ENCODE measurements around the gene MYPOP.
A peak's percentile ranks its signal among the peaks of the same experiment; 100 is the strongest.

The MYPOP gene, protein sequence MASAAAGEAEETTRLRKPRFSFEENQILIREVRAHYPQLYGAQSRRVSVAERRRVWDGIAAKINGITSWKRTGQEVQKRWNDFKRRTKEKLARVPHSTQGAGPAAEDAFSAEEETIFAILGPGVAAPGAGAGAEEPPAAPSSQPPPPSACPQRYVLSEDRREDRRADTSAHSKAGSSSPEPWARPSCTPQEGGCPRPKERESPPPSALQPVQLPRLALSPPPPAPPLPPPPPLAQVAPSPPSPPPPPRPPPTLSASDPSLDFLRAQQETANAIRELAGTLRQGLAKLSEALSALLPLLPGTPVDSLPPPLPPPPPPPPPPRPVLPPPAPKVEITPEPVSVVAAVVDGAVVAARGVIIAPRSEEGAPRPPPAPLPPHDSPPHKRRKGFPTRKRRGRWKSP

DNA sequence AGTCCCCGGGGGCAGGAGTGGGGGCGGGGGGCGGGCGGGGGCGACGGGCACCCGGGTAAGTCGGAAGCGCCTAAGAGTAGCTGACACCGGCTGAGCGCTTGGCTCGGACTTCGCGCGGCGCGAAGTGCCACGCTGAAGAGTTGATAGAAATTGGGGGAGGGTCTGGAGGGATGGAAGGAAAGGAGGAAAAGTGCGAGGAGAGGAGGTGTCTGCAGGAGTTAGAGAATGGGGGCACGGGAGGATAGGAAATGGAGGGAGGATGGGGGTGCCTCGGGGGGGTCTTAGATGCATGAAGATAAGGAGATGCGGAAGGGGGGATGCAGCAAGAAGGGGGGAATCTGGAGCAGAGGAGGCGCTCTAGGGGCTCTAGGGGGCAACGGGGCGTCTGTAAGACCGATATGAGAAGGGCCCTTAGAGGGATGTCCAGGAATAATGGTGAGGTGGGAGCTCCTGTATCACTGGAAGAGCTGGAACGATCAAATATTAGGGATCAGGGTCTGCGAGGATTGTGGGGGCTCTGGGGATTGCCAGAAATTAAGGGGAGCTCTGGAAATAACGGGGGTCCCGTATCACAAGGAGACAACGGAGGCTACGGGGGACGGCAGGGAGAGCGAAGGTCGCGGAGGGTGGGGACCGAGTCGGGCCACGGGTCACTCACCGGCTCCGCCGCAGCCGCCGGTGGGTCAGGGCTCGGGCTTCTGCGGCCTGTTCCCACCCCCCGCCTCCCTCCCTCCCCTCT, at the start of gene MYPOP:
Gene MYPOP (minus strand): TSS at position 702 of the 739 bp plus-strand sequence. CDS start 840 bp downstream, outside the sequence.
- DNase-seq, result no peak

DNA sequence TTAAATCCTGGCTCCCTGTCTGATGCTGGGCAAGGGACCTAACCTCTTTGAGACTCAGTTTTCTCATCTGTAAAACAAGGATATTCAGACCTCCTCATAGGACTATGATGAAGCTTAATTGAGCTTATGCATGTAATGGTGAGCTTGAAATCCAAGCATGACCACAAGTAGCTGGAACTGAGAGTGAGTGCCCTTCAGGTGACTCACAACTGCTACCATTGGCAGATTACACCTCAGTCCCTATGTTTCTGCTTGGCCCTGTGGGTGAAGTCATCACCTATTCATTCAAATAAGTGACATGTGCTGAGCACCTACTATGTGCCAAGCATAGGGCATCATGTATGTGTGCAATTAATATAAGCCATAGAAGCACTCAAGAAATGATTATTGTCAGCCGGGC, 45.5 kb upstream of the MYPOP start:
- DNase-seq, result no peak

DNA sequence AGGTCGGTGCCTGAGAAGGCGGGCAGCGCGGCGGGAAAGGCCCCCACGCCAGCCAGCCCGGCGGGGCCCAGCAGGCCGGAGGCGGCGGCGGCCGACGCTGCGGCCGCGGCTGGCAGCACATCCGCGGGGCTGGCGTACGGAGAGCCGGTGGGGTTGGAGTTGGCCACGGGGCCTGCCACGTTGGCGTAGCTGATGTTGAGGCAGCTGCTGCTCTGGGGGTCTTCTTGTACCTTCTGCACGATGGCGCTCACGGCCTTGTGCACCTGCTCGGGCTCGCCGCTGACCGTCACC, 38.0 kb upstream of the MYPOP start:
- no peak for DNase-seq

DNA sequence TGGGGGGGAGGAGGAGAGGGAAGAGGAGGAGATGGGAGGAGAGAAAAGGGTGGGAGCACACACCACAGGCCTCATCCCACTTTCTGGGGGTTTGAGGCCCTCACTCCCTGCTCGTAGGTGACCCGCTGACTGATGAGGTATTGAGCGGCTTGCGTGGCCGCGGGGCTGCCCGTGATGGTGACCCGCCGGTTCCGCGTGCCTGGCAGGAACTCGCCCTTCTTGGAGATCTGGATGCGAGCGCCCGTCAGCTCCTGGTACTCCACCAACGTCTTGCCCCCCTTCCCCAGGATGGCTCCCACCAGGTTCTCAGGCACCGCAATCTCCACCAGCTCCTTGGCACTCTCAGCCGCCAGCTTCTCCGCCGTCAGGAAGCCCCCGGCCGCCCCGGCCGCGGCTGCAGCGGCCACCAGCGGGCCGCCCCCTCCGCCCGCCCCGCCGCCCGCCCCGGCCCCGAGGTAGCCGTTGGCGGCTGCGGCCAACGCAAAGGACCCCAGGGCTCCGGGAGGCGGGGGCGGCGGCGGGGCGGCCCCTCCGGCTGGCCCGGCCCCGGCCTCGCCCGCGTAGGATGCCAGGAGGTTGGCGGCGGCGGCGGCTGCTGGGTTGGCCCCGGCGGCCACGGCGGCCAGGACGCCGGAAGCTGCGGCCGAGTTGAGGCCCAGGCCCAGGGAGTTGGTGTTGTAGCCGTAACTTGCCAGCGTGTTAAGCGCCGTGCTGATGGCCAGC, 37.5 kb upstream of the MYPOP start:
- no peak for DNase-seq

DNA sequence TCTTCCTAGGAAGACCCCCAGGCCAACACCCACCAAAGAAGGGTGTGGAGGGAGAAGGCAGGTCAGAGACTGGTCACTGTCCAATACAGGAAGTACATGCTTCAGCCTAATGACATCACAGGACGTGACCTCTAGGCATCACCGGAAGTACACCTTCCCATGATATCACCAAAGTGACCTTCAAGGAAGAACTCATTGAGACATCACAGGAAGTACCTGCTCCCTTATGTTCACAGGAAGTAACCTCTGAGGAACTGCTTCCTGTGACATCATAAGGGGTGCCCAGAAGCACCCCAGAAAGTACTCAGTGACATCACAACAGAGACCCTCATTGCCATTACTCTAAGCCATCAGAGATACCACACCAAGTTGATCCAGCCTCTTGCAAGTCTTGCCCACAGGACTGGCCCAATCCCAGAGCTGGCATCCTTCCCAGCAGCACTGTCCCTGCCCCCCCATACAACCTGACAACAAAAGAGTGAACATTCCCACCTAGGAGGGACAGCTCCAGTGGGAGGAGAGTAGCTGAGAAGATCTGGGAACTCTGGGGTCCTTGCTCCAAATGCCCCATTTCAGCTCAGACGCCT, 36.4 kb upstream of the MYPOP start:
- no peak for DNase-seq

DNA sequence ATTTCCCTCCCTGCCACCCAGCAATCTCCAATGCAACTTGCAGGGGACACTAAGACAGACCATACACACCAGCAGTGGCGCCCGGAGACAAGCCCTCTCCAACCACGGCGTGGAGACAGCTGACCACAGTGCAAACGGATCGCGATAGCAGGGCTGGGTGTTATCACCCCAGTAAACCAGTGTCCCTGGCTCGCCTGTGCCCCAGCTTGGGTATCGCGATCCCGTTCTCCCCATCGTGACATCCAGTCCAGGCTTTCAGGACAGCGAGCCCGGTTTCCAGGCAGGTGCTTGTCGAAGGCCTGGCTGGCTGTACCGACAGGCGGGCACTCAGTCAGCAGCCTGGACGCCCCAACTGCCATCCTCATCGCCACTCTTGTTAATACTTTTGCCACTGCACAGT, 32.9 kb upstream of the MYPOP start:
- no peak for DNase-seq

DNA sequence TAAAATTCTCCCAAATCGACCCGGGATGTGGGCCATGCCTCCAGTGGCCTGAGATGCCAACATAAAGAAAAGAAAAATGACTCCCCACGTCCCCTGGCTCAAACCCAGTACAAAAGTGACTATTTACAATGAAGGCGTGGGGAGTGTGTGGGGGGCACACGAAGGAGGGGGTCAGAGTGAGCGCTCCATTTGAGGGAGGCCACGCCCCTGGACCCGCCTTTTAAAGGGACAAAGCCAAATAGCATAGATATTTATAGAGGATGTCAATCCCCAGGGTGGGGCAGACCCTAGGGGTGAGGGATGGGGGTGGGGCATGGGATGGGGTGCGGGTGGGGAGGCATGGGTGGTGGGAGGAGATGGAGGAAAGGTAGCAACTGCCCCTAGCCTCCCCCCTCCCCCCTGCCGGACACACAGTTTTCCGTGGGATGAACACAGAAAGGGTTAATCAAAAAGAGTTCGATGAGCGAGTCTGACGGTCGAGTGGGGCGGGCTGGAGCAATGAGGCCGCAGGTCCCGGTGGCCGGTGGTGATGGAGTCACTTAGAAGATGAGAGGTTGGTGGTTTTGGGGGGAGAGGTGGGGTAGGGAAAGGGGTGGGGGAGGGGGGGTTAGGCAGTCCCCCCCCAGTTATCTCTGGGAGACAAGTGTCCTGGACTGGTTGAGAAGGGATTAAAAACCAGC, 32.3 kb upstream of the MYPOP start:
- no peak for DNase-seq

DNA sequence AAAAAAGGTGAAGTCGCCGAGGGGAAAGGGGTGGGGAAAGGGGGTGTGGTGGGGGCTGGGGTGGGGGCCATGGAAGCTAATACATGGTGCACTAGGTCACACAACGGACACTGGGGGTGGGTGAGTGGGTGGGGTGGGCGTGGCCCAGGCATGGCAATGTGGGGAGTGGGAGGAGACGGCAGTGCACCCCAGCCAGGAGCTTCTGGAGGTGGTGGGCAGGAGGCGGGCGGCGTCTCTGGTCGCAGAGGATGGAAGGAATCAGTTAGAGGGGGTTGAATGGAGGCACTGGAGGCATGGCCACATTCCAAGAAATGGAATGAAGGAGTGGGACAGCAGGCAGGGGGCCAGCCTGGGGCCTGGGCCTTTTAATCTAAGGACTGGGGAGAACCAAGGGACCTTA, 31.3 kb upstream of the MYPOP start:
- DNase-seq, result no peak

DNA sequence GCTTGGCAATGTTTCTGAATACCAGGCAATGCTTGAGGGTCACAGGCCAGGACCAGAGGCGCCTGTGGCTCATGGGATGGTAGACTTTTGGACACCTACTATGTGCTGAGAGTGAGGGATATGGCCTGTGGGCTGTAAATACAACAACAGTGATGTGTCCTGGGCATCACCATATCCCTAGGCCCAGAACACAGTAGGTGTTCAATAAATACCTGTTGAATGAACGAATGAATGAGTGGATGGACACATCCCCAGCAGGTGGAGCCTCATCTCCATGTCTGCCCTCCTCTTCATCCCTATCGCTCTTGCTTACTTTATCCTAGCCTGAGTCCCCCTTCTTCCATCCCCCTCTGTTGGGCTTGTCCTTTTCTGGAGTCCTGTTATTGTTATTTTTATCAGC, 28.6 kb upstream of the MYPOP start:
- DNase-seq, result no peak

DNA sequence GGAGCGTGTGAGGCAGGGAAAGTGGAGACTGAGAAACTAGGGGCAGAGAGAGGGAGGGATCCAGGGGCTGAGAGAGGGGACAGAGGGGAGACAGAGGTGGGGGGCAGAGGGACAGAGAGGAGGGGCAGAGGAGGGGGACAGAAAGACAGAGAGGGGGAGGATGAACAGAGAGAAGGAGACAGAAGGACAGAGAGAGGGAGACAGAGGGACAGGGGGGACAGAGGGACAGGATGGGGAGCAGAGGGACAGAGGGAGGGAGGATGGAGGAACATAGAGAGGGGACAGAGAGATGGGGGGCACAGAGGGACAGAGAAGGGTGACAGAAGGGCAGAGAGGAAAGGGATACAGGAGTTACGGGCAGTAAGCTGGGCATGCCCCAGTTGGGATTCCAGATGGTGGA, 26.8 kb upstream of the MYPOP start:
- DNase-seq, result no peak

DNA sequence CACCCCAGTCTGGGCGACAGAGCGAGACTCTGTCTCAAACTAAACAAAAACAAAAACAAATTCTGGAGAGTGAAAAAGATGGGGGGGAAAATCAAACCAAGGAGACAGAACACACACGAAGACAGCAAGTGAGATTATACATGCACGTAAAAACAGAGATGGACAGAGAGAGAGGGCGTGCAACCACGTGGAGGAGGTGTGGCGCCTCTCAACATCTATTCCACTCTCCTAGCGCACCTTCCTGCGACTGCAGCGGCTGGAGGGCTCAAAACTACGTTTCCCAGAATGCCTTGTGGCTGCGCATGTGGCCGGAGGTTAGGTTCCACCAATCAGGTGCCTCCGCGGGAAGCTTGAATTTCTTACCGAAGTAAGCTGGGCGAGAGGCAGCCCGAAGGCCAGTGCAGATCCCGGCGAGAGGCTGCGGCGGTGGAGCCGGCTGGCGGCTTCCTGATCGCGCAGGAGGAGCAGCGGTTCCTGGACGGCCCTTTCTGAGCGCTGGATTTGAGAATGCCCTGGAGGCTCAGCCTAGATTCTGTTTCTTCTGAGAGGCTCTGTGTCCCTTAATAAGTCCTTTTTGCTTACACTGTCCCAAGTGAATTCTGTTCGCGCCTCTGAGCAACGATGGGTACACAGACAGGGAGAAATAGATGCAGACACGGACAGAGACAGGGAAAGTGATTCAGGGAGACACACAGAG, 25.3 kb upstream of the MYPOP start:
- peak; percentile 89 for DNase-seq

DNA sequence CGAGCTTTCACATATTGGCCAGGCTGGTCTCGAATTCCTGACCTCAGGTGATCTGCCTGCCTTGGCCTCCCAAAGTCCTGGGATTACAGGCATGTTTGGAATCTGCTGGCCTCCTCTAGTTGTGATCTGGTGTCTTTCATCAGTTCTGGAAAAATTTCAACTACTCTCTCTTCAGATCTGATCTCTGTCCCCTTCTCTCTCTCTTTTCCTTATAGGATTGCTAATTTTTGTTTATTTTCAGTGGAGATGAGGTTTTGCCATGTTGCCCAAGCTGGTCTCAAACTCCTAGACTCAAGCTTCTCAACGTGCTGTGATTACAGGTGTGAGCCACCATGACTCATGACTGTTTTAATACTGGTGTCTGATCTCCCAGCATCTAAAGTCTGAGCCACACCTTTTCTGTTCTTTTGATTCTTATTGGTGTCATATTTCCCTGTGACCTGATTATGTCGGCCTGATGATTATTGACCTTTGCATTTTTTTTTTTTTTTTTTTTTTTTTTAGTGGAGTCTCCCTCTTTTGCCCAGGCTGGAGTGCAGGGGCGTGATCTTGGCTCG, 22.6 kb upstream of the MYPOP start:
- DNase-seq, result no peak

DNA sequence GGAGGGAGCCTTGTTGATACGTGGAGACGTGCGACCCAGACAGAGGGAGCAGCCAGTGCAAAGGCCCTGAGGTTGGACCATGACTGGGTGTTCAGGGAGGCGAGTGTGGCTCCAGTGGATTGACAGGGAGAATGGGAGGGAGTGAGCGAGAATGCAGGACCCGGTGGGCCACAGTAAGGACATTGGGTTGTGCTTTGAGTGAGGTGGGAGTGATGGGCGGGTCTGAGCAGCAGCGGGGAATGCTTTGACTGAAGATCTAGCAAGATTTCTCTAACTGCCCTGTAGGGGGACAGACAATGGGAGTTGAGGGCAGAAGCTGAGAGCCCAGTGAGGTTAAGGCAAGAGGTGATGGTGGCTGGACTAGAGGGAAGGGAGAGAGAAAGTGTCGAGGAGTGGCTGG, 19.9 kb upstream of the MYPOP start:
- no peak for DNase-seq

DNA sequence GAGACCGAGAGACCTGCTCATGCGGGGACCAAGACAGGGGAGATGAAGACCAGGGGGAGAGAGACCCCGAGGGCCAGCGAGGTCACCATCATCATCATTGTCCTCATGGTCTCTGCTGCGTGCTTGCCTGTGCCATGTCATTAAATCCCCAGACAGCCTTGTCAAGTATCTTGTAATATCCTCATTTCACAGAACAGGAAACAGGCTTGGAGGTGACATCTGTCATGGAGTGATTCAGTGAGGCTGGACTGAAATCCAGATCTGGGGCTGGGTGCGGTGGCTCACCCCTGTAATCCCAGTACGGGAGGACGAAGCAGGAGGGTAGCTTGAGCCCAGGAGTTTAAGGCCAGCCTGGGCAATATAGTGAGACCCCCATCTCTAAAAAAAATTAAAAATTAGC, 18.0 kb upstream of the MYPOP start:
- DNase-seq, result no peak

DNA sequence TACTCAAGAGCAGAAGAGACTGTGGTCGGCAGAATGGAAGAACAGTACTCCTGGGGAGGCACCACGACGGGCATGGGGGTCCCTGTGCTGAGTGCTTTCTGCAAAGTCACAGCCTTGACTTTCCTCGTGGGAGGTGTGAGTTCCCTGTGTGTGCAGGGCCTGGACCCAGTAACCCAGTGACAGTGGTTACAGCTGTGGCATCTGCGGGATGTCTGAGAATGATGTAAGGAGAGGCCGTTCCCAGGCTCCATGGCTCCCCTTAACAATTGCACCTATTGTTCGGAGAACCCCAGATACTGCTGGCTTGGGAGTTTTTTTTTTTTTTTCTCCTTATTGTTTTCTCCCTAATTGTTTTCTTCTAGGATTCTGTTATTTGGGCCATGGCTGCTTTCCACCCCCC, 17.3 kb upstream of the MYPOP start:
- DNase-seq, result no peak

DNA sequence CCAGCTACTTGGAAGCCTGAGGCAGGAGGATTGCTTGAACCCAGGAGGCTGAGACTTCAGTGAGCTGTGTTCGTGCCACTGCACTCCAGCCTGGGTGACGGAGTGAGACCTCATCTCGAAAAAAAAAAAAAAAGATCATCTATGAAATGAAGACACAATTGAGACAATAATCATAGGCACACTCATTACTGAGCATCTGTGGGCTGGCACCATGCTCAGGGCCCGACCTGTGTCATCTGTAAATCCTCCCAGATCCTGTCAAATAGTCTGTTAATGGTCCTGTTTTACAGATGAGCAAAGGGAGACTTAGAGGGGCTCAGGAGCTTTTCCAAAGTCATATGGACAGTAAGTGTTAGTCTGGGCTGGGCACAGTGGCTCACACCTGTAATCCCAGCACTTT, 16.3 kb upstream of the MYPOP start:
- DNase-seq, result no peak

DNA sequence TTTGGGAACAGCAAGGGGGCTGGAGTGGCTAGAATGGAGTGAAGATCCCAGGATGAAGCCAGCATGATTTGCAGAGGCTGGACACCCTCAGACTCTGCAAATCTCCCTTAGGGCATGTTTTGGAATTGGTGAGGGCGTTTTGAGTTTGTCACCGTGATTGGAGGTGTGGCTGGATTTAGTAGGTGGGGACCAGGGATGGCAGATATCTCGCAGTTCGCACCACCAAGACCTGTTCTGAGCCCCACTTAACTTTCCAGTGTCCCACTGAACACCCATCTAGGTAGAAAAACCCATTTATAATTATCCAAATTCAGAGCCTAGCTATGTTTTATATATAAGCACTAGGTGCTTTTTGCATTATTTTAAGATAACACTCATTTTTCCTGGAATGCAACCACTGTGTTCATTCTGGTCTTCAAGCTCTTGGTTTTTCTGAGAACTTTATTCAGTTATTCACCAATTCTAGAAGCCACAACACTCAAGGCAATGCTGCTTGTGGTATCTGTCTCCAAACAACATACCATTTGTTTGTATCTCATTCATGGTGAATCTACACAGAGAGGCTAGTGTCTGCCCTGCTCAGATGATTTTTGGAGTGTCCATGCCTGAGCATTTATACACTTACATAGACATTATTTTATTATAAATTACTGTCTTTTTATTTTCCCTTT, 15.1 kb upstream of the MYPOP start:
- DNase-seq, result no peak

DNA sequence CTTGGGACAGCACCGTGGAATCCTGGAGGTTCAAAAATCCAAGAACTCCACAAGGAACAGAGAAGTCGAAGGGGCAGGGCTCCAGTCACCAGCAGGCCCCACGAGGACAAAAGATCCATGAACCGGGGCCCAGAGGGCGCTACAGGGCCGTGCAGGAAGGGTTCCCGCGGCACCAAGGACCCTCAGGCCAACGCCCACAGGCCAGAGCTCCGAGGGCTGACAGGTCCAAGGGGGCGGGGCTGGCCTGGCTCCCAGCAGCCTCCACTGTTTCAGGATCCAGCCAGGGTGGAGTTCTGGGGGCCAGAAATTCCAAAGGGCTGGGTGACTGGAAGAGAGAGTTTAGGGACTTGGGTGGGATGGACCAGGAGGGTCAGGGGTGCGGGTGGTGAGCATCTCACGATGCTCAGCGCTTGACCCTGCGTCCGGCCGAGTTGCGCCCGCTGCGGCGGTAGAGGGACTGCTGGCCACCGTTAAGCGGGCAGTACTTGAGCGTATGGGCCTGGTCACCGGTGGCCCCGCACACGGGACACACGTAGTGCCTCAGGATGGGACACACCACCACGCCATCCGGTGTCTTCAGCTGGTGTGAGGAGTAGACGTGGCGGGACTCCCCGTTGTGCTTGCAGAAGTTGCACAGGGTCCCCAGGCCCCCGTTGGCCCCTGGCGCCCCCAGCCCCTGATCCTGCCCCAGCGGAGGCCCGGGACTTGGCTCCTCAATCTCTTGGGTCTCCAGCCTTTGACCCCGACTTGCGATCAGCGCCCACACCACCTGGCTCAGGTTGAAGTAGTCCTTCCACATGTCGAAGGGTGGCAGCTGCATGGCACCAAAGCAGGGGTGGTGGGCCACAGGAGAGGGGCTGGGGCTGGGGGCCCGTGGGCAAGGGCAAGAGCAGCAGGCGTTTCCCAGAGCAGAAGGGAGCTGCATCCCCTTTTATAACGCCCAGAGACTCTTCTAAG, 11.7 kb upstream of the MYPOP start, which contains the start of gene NANOS2:
Gene NANOS2 (minus strand): TSS at position 905 of the 957 bp plus-strand sequence. CDS start 85 bp downstream, at position 820.
- no peak for DNase-seq

DNA sequence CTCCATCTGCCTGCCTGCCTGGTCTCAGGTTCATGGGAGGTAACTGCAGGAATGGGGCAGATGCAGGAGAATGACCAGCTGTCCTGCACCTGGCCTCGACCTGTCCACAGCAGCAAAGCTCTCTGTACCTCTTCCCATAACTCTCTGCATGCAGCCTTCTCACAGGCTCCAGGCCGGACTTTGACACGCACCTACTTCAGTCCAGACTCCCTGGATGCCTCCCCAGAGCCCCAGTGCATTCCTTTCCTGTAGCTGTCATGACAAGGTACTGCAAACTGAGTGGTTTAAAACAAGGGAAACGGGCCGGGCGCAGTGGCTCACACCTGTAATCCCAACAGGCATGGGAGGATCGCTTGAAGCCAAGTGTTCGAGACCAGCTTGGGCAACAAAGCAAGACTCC, 8.9 kb upstream of the MYPOP start:
- no peak for DNase-seq

DNA sequence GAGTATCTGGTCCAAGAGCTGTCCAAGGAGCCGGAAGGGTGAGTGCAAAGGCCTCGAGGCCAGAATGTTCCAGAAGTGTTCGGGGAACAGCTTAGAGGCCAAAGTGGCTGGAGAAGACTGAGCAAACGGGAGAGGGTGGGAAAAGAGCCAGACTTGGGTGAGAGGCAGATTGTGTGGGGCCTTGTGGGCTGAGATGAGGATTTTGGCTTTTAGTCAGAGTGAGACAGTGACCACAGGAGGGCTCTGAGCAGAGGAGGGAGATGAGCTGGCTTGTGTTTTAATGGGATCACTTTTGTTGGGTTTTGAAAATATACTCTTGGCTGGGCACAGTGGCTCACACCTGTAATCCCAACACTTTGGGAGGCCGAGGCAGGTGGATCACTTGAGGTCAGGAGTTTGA, 6.5 kb upstream of the MYPOP start:
- DNase-seq, result no peak

All from activated CD8-positive, alpha-beta memory T cell treated with anti-CD3 and anti-CD28 coated beads for 24 hours (primary cell).